ENCODE results near the gene DIPK1B. TPM values are rescaled to one million over a fixed set of nuclear protein-coding genes. Genes with fewer than 3 reads are reported as not detected.

Gene DIPK1B
- total and polyA plus RNA-seq, 2 experiments from 2014 or later, result 18.7 to 60.0 TPM

DNA sequence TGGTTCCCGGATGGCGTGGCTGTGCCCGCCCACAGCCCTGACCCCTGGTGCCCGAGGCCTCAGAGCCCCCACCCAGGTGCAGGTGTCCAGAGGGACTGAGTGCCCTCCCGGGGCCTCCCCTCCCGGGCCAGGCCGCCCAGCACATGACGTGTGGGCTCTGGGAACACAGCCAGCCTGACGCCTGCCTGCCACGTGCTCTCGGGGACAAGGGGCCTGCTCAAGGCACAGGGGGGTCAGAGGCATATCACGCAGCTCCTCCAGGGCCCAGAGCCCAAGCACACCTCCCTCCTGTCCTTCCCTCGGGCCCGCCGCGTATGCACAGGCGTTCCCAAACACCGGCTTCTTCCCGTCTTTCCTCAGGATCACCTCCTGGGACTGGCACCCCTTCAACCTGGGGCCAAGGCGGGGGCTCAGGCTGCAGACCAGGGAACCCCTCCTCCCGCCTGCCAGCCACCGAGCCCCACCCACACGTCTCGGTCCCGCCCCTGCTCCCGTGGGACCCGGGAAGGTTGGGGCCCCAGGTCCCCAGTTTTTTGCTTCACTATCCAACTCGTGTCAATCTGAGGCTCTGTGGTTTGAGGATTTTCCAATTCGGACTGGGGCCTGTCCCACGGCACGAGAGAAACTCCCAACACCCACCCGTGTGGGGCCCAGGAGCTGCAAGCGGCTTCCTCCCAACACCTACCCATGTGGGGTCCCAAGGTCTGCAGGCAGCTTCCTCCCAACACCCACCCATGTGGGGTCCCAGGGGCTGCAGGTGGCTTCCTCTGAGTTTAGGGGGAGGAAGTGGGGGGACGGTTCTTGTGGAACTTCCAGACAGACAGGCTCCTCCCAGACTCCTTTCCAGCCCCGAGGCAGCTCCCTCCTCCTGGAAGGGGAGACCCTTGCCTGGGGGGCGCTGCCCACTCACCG, 28.9 kb downstream of the DIPK1B start:
- no peak overlapping the region for H3K27ac Mint-ChIP-seq
- no peak overlapping the region for H2AFZ ChIP-seq
- H3K4me3 Mint-ChIP-seq, result no peak overlapping the region
- H3K9me2 ChIP-seq (ENCODE audit: insufficient read depth), result no peaks in the 10 kb centered on the region
- no peak for DNase-seq (ENCODE audit: low spot score)
- H3K27ac ChIP-seq (ENCODE audit: low read depth), result no peak overlapping the region
- H3F3A ChIP-seq (replicated peaks; ENCODE audit: low read depth), result no peaks in the 10 kb centered on the region
- H3K36me3 ChIP-seq (ENCODE audit: insufficient read depth), result no peaks in the 10 kb centered on the region
- no peaks in the 10 kb centered on the region for H3K79me2 ChIP-seq (replicated peaks; ENCODE audit: insufficient read depth)
- H3K9me3 Mint-ChIP-seq, result no peaks in the 10 kb centered on the region; the same call in 2 of the 3 replicates
- no peaks in the 10 kb centered on the region for H4K20me1 ChIP-seq (replicated peaks; ENCODE audit: insufficient read depth)
- H3K4me1 Mint-ChIP-seq, result peaks cover 2% of the 10 kb centered on the region; the same call in 1 of the 3 replicates
- peaks cover 13% of the 10 kb centered on the region for H3K27me3 Mint-ChIP-seq (ENCODE audit: insufficient read depth, low read depth, poor library complexity)
- no peaks in the 10 kb centered on the region for H3K27me3 ChIP-seq (ENCODE audit: insufficient read depth)
- no peak overlapping the region for H3K4me2 ChIP-seq
- H3K4me3 ChIP-seq, result no peak overlapping the region
- no peak for ATAC-seq
- no peak for TF ChIP-seq NANOG (IDR thresholded peaks at IDR 0.05; ENCODE audit: borderline replicate concordance)
- TF ChIP-seq, protein P1, sequence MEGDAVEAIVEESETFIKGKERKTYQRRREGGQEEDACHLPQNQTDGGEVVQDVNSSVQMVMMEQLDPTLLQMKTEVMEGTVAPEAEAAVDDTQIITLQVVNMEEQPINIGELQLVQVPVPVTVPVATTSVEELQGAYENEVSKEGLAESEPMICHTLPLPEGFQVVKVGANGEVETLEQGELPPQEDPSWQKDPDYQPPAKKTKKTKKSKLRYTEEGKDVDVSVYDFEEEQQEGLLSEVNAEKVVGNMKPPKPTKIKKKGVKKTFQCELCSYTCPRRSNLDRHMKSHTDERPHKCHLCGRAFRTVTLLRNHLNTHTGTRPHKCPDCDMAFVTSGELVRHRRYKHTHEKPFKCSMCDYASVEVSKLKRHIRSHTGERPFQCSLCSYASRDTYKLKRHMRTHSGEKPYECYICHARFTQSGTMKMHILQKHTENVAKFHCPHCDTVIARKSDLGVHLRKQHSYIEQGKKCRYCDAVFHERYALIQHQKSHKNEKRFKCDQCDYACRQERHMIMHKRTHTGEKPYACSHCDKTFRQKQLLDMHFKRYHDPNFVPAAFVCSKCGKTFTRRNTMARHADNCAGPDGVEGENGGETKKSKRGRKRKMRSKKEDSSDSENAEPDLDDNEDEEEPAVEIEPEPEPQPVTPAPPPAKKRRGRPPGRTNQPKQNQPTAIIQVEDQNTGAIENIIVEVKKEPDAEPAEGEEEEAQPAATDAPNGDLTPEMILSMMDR (conservative IDR thresholded peaks at IDR 0.05; ENCODE audit: low read depth in 2 of 2), result no peak
- TF ChIP-seq EZH2 (IDR thresholded peaks at IDR 0.05; ENCODE audit: low read depth, unreplicated experiment), result no peak
- TF ChIP-seq, protein P2, sequence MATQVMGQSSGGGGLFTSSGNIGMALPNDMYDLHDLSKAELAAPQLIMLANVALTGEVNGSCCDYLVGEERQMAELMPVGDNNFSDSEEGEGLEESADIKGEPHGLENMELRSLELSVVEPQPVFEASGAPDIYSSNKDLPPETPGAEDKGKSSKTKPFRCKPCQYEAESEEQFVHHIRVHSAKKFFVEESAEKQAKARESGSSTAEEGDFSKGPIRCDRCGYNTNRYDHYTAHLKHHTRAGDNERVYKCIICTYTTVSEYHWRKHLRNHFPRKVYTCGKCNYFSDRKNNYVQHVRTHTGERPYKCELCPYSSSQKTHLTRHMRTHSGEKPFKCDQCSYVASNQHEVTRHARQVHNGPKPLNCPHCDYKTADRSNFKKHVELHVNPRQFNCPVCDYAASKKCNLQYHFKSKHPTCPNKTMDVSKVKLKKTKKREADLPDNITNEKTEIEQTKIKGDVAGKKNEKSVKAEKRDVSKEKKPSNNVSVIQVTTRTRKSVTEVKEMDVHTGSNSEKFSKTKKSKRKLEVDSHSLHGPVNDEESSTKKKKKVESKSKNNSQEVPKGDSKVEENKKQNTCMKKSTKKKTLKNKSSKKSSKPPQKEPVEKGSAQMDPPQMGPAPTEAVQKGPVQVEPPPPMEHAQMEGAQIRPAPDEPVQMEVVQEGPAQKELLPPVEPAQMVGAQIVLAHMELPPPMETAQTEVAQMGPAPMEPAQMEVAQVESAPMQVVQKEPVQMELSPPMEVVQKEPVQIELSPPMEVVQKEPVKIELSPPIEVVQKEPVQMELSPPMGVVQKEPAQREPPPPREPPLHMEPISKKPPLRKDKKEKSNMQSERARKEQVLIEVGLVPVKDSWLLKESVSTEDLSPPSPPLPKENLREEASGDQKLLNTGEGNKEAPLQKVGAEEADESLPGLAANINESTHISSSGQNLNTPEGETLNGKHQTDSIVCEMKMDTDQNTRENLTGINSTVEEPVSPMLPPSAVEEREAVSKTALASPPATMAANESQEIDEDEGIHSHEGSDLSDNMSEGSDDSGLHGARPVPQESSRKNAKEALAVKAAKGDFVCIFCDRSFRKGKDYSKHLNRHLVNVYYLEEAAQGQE (IDR thresholded peaks at IDR 0.05; ENCODE audit: unreplicated experiment), result no peak
- TF ChIP-seq, protein P3, sequence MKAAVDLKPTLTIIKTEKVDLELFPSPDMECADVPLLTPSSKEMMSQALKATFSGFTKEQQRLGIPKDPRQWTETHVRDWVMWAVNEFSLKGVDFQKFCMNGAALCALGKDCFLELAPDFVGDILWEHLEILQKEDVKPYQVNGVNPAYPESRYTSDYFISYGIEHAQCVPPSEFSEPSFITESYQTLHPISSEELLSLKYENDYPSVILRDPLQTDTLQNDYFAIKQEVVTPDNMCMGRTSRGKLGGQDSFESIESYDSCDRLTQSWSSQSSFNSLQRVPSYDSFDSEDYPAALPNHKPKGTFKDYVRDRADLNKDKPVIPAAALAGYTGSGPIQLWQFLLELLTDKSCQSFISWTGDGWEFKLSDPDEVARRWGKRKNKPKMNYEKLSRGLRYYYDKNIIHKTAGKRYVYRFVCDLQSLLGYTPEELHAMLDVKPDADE (IDR thresholded peaks at IDR 0.05), result no peak
- no peak for TF ChIP-seq EZH2phosphoT487 (IDR thresholded peaks at IDR 0.05; ENCODE audit: unreplicated experiment)
- no peak for TF ChIP-seq POLR2AphosphoS5 (IDR thresholded peaks at IDR 0.05; ENCODE audit: low read depth)
- TF ChIP-seq ZNF331 (CRISPR knock-in tag; IDR thresholded peaks at IDR 0.05; ENCODE audit: low read depth), result no peak
- TF ChIP-seq CREB1 (CRISPR knock-in tag; IDR thresholded peaks at IDR 0.05; ENCODE audit: low read depth), result no peak
- no peak for TF ChIP-seq ZNF114 (CRISPR knock-in tag; IDR thresholded peaks at IDR 0.05)
- TF ChIP-seq, protein P4, sequence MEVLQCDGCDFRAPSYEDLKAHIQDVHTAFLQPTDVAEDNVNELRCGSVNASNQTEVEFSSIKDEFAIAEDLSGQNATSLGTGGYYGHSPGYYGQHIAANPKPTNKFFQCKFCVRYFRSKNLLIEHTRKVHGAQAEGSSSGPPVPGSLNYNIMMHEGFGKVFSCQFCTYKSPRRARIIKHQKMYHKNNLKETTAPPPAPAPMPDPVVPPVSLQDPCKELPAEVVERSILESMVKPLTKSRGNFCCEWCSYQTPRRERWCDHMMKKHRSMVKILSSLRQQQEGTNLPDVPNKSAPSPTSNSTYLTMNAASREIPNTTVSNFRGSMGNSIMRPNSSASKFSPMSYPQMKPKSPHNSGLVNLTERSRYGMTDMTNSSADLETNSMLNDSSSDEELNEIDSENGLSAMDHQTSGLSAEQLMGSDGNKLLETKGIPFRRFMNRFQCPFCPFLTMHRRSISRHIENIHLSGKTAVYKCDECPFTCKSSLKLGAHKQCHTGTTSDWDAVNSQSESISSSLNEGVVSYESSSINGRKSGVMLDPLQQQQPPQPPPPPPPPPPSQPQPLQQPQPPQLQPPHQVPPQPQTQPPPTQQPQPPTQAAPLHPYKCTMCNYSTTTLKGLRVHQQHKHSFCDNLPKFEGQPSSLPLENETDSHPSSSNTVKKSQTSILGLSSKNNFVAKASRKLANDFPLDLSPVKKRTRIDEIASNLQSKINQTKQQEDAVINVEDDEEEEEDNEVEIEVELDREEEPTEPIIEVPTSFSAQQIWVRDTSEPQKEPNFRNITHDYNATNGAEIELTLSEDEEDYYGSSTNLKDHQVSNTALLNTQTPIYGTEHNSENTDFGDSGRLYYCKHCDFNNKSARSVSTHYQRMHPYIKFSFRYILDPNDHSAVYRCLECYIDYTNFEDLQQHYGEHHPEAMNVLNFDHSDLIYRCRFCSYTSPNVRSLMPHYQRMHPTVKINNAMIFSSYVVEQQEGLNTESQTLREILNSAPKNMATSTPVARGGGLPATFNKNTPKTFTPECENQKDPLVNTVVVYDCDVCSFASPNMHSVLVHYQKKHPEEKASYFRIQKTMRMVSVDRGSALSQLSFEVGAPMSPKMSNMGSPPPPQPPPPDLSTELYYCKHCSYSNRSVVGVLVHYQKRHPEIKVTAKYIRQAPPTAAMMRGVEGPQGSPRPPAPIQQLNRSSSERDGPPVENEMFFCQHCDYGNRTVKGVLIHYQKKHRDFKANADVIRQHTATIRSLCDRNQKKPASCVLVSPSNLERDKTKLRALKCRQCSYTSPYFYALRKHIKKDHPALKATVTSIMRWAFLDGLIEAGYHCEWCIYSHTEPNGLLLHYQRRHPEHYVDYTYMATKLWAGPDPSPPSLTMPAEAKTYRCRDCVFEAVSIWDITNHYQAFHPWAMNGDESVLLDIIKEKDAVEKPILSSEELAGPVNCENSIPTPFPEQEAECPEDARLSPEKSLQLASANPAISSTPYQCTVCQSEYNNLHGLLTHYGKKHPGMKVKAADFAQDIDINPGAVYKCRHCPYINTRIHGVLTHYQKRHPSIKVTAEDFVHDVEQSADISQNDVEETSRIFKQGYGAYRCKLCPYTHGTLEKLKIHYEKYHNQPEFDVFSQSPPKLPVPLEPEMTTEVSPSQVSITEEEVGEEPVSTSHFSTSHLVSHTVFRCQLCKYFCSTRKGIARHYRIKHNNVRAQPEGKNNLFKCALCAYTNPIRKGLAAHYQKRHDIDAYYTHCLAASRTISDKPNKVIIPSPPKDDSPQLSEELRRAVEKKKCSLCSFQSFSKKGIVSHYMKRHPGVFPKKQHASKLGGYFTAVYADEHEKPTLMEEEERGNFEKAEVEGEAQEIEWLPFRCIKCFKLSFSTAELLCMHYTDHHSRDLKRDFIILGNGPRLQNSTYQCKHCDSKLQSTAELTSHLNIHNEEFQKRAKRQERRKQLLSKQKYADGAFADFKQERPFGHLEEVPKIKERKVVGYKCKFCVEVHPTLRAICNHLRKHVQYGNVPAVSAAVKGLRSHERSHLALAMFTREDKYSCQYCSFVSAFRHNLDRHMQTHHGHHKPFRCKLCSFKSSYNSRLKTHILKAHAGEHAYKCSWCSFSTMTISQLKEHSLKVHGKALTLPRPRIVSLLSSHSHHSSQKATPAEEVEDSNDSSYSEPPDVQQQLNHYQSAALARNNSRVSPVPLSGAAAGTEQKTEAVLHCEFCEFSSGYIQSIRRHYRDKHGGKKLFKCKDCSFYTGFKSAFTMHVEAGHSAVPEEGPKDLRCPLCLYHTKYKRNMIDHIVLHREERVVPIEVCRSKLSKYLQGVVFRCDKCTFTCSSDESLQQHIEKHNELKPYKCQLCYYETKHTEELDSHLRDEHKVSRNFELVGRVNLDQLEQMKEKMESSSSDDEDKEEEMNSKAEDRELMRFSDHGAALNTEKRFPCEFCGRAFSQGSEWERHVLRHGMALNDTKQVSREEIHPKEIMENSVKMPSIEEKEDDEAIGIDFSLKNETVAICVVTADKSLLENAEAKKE (CRISPR knock-in tag; IDR thresholded peaks at IDR 0.05), result no peak
- no peak for TF ChIP-seq JUNB (IDR thresholded peaks at IDR 0.05; ENCODE audit: unreplicated experiment)
- TF ChIP-seq STAT1 (IDR thresholded peaks at IDR 0.05; ENCODE audit: unreplicated experiment), result no peak
- H3K36me3 Mint-ChIP-seq (ENCODE audit: low read depth), result no peaks in the 10 kb centered on the region
- no peaks in the 10 kb centered on the region for H3K4me1 ChIP-seq (ENCODE audit: insufficient read depth)

Measured in GM23338 (cell line).